GM19025 (cell line): ENCODE results near the gene NEK11.

ENCODE experiments used
- ATAC-seq: cut with Tn5 transposase; IDR thresholded peaks from one replicate; pipeline ENCODE4 v1.9.1; 2021; ENCODE audit warnings: mild to moderate bottlenecking, low read depth, moderate library complexity; ENCODE audit not compliant: unreplicated experiment

Gene NEK11

DNA sequence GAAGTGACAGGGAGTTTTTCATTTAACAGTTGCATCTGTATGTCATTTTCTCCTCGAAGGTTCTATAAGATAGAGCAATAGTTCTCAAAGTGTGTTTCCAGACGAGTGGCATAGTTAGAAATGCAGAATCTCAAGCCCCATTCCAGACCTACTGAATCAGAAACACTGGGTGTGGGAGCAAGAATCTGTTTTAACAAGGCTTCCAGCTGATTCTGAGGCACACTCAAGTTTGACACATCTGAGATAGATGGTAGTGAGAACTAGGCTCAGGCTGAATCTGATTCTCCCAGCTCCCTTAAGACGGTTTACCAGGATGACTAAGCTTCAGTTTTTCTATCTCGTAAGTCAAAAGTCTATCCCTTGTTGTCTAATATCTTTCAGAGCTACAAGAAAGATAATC, 195.1 kb downstream of the NEK11 start:
- no peak for ATAC-seq

DNA sequence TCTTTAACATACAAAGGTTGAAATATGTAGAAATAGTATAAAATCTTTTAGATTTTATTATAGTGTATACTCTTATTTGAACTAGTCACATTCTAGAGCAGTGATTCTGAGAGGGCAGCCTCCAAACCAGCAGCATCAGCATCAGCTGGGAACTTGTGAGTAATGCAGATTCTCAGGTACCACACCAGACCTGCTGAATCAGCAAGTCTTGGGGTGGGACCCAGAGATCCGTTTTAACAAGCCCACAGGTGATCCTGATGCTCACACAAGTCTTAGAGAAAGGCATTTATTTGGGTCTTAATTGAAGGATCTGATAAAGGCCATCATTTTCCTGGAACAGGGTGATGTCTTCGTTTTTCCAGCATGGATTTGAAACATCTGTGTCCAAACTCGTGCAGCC, 195.9 kb downstream of the NEK11 start:
- no peak for ATAC-seq

DNA sequence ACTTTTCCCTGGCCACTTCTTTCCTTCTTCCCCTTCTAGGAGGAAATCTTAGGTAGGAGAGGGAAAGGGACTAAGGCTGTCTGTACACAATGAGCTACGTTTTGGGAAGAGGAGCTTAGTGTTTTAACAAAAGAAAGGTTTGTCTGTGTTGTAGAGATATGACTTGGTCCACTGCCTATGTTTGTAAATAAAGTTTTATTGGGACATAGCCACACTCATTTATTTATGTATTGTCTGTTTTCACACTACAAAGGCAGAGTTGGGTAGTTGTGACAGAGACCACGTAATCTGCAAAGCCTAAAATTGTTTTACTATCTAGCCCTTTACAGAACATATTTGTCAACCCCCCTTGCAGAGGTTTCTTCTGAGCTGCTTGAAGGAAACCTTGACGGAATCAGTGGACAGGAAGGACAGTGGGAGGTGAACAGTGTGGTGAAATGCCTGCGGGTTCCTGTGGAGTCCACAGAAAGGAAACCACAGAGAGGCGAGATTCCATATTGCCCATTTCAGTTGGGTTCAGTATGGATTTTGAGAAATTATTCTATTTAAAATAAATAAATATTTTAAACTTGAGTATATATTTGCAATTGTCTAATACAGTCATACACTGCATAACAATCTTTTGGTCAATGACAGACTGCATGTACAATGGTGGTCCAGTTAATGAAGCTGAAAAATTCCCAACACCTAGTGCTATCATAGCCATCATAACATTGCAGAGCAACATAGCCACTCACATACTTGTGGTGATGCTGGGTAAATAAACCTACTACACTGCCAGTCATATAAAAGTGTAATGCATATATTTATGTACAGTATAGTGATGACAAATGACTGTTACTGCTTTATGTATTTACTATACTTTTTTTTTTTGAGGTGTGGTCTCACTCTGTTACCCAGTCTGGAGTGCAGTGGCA, 197.0 kb downstream of the NEK11 start:
- ATAC-seq = no peak

DNA sequence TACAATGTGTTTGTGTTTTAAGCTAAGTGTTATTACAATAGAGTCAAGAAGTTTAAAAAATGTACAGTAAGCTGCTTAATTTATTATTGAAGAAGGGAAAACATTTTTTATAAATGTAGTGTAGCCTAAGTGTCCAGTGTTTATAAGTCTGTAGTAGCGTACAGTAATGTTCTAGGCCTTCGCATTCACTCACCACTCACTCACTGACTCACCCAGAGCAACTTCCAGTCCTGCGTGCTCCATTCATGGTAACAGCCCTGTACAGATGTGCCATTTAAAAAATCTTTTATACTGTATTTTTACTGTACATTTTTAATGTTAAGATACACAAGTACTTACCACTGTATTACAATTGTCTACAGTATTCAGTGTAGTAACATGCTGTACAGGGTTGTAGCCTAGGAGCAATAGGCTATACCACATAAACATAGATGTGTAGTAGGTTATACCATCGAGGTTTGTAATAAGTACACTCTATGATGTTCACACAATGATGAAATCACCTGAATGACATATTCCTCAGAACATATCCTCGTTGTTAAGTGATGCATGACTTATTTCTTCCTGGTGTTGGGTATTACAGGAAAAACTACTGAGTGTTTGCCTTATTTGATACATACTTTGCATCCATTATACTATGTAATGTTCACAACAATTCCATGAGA, 198.3 kb downstream of the NEK11 start:
- ATAC-seq = no peak

DNA sequence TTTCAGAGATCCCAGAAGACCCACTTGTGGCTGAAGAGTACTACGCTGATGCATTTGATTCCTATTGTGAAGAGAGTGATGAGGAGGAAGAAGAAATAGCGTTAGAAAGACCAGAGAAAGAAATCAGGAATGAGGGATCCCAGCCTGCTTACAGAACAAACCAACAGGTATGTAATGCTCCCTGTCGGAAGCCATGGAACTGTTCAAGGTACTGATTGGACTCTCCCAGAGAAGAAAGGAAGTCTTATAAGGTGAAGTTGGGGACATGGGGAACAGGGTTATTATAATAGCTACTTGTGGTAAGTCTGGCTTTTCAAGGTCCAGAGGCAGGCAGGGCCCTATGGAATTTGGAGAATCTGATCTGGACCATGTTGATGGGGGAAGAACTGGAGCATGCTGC, 201.8 kb downstream of the NEK11 start:
- ATAC-seq = no peak

DNA sequence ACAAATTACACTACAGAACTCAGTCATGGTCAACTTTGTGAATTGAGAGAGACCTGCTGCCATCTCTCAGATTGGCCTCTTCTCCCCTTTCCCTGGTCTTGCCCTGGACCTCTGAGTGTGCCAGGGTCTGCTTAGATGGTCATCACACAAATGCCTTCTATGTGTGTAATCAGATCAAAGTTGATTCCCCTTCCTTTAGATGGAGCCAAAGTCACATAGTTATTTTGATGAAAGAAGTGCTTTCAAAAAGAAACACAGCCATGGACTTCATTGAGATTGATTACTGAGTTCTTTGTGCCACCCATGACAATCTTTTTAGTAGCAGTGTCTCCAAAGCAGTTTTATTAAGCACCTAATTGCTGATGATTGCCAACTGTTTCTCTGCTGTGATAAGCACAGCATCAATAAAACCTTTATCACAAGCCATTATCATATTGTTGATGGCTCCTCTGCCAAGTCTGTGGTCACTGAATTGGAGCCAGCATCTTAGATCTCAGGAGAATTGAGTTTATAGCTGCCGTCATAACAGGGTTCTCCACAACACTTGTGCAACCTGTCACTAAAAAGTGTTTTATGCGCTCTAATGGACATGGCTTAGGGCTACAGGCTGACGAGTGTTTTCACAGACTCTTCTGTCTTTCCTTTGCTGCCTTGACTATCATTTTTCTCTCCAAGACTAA, 205.2 kb downstream of the NEK11 start:
- ATAC-seq = no peak

DNA sequence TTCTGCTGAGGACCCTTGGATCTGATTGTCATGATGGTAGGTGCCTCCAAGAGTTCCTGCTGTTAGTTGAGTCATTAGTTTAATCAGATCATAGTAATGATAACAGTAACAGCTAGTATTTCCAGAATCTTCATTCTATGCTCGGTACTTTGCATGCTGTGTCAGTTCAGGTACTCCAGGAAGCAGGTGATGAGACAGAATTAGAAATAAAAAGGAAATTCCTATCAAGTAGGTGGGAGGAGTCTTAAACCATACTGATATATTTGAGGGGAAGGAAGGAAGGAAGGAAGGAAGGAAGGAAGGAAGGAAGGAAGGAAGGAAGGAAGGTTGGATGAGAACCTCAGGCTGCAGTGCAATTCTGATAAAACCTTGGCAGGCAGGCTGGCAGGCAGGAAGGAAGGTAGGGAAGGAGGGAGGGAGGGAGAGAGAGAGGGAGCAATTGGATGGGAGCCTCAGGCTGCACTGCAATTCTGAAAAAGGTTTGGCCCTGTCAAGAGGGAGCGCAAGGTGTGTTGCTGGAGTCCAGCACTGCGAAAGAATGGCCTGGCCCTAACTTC, 206.1 kb downstream of the NEK11 start:
- no peak for ATAC-seq

DNA sequence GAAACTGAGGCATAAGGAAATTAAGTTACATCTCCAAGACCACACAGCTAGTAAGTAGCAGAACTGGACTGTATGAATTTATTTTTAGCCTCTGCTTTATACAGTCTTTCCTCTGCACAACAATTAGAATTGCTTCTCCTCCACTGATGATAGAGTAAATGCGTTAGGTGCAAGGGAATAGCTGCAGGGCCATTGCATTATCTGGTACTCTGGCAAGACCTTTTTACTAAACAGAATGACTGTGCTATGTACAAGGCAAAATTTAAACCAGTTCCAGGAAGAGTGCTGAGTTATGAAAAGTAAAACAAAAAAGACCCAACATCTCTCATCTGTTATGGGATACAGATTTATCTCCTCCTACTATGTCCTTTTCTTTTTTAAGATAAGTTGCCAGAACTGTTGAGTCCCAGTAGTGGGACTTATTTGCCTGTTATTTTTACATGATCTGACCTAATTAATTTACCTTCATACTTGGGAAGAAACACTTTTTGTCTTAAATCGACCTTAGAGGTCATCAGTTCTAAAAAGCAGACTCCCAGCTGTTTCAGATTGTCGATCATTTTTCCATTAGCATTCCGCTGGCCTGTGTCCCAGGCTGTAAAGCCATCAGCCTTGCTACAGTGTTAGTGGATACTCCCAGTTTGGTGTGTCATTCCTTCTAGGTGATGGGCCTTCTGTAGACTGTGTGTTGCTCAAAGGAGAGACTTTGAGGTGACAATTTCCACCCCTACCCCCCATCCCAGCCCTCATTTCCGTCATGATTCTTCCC, 207.4 kb downstream of the NEK11 start:
- no peak for ATAC-seq

DNA sequence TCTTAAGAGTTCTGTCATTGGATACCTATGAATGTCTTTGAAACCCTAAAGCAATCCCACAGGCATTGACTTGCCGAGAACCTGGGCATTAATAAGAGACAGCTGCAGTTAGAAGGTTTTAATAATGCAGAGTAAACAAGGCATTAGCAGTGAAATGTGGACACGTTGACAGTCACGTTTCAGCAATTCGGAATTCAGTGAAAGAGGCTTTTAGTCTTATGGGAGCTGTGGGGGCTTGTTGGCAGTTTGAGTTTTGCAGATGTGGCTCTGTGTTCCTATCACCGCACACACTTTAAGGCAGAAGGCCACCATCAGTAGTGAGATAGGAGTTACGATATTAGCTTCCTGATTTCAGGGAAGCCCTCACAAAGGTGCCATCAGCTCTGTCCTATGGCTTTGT, 209.7 kb downstream of the NEK11 start:
- no peak for ATAC-seq

DNA sequence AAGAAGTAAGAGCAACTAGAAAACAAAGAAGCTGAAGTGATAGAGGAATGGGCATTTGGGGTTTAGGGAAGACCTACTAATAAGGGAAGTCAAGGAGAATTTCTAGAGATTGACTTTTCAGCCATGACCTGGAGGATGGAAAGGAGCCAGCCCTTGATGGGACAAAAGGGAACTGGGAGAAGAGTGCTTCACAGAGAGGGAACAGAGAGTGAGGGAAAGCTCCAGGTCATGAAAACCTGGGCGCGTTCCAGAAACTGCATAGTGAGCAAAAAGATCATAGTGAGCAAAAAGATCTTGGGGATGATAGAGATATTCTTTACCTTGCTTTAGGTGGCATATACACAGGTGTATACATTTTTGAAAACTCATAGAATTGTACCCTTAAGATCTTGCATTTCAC, 211.8 kb downstream of the NEK11 start:
- no peak for ATAC-seq

DNA sequence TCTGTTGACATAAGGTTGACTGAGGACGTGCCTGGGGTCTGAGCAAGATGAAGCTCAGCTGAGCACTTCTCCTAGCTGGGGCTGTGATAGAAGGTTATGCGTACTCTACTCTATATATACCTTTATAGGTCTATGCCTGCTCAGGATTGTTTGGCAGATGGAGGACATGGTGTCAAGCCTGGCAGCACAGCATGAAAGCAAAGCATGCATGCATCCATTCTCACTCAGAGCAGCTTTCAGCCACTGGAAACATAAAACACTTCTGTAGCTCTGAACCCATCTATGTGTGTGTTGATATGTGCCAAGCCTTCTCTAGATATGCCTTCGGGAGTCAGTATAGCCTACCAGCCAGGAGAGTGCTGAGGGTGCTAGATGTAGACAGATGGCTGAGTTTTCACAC, 212.6 kb downstream of the NEK11 start:
- no peak for ATAC-seq

DNA sequence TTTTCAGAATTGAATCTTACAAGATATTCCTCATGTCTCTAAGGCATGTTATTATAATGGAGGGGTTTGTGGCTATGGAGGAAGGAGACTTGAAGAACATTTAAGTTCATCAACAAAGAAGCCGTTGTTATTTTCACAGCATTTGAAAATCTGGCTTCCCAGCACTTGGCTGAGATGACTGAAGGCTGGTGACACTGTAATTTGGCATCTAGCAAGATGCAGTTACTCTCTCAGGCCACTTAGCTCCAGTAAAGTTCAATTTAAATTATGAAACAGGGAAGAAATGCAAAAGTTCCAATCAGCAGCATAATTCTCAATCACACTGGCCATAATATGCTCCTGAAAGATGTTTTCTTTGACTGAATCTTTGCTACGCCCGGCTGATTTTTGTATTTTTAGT, 215.5 kb downstream of the NEK11 start:
- ATAC-seq = no peak

DNA sequence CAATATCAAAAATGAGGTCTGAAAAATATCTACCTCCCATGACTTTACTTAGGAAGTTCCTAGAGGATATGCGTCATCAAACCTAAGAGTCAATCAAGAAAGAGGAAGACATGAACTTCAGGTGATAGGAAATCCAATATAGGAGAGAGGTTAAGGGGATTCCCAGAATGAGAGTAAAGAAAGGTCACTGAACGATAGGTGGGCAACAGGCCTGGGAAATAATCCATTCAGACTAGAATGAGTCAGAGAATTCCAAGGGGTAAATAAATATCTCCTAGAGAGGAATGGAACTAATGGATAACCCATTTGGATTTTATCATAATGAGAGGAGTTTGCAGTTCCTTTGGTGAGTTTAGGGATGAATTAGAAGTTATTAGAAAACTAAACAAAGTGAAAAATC, 223.8 kb downstream of the NEK11 start:
- no peak for ATAC-seq

DNA sequence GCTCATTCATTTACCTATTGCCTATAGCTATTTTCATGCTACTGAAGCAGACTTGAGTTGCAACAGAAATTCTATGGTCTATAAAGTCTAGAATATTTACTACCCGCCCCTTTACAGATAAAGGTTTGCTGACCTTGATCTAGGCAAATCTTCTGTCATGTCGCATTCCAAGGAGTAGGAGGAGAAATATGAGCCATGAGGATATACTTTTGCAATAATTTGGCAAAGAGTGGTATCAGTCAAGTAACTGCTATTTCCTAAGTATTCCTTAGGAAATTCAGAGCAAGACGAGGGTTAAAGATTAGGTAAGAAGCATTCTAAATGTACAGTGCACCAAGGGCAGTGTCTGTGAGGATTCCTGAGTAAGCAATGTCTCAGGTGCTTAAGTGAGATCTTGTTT, 233.8 kb downstream of the NEK11 start:
- no peak for ATAC-seq

DNA sequence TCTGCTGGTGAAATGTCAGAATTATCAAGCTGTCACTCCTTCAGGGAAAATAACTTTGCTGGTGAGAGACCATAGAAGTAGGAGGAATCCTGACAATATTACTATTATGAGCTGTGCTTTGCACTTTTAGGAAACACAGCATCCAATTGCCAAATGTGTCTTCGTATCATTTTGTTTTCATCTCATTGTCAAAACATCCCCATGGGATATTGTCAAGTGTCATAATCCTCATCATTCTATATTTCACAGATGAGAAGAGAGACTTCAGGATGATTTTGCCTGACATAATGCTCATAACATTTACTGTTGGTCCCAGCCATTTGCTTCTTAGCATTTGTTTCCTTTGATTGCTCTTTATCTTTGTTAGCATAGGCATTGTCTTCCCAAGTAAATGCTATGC, 234.4 kb downstream of the NEK11 start:
- no peak for ATAC-seq

DNA sequence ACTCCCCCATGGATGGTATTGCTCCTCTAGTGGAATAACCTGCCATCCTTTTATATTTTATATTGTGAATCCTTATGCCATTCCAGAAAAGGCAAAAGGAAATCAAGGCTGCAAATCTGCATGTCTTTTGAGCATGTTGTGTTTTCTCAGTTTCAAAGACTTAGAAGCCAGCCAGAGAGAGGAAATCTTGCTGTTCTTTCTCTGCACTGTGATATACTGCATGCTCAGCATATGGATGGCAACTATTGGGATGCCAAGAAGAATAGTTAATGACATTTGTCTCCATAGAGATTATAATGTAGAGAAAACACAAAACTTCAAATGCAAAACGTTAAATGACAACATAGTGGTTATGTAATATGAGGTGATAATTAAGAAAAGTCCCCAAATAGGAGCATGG, 248.9 kb downstream of the NEK11 start:
- no peak for ATAC-seq

DNA sequence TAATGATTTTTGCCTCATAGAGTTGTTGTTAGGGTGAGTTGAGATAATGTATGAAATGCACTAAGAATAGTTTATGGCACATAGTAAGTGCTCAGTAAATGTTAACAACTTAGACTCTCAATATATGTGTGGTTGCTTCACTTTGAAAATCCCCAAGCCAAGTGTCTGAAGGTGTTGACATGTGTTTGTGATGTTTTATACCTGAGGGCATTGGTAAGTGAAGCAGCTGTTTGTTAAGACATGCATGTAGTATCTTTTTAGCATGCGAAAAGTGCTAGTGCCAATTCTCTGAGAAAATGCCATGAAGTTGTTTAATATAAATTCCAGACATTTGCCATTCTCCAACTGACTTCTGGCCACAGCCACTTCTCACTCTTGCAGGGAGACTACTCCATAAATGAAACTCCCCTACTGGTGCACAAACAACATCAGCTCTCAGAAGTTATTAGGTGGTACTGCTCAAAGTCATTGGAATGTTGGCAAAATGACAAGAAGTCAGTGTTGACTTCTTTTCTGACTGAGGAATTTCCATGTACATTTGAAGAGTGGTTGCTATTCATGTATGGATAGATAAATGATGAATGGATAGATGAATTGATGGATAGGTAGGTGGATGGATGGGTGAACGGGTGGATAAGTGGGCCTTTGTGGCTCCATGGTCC, 251.3 kb downstream of the NEK11 start:
- ATAC-seq = no peak

DNA sequence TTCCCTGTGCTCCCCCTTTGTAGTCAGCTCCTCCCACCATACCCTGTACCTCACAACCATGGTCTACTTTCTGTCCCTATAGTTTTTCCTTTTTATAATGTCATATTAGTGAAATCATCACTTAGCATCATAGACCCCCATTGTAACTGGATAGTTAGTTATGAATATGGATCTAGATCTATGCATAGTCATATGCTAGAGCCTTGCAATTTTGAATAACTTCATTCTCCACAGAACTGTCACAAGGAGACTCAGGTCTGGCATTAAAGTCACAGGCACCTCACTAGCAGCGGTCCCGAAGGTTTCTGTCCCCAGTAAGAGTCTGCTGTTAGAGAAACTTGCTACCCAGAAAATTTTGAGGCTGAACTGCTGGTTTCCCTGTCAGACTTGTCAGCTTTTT, 252.9 kb downstream of the NEK11 start:
- no peak for ATAC-seq

DNA sequence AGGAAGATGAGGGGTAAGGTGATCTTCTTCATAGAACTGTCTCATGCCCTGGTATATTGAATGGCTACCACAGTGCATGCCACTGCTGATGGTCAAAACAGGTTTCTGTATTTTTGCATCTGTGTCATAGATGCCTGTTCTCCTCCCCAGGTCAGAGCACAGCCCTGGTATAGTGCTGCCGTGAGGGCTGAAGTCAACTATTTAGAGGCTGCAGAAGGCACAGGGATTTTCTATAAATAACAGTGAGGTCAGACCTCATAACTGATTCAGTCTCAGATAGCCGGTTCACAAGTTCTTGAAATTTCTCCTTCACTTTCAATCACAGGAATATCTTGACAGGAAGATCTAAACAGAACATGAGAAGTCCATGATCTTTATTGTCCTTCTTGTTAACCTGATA, 255.7 kb downstream of the NEK11 start:
- no peak for ATAC-seq

DNA sequence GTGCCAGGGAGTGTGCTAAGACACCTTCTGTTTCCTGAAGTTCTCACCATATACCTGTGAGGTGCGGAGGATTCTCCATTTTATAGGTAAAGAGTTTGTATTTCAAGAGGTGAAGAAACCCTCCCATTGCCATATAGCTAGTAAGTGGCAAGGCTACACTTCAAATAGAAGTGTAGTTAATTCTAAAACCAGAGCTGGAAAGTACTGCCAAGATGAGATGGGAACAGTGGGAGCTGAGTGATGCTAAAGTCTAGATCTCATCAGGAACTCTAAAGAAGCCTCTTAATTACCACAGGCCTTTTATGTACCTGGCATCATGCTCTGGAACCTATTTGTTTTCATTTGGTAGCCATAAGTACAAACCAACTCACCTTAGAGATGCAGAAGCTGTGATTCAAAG, 256.3 kb downstream of the NEK11 start:
- ATAC-seq = no peak
